Measurements from ENCODE around the gene EIF4B. TPM values are rescaled to one million over a fixed set of nuclear protein-coding genes. Genes with fewer than 3 reads are reported as not detected.

Gene EIF4B
- total and polyA plus RNA-seq, 2 of the 13 experiments (the other 11 are each of a cell fraction or from before 2014, with no cell fraction given), result 416 to 548 TPM

DNA sequence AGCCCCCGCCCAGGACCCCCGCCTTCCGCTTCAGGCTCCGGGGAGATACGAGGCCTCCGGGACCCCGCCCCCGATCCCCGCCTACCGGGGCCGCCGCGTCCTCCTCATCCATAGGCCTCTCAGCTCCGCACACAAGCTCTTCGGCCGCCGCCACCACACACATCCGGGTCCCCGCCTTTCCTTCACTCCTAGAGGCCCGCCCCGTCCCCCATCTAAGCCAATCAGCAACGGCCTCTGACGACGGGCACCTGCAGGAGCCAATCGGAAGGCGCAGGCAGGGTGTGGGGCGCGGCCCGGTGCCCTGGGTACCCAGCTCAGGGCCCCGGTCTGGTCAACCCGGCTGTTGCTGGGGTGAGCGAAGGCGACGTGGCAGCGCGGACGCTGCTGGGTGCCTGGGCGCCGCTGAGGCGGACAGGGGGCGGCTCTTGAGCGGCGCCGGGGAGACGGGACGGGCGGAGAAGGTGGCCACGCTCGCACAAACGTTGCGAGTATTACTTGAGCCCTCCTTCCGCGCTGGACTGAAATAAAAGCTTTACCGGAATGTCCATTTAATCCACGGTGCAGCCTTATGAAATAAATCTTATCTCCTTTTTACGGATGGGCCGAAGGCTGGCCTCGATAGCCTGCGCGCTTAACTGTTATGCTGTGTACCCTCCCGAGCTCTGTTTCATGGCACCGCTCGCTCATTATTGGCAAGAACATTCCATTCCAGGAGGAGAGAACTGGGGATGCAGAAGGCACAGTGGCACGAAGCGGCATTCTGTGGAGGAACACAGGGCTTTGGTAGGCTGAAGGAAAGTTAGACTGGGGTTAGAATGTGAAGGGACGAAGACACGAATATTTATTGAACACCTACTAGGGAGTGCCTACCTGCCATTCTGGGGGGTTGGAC is 73.2 kb downstream of the EIF4B start, which contains the start of gene SPRYD3 (continued):
- TF ChIP-seq ZNF446 (CRISPR knock-in tag; IDR thresholded peaks at IDR 0.05) (peak; percentile 70; the same call in 1 of the 2 replicates), SNAPC2 (CRISPR knock-in tag; IDR thresholded peaks at IDR 0.05) (peak; percentile 53; the same call in 1 of the 2 replicates), ZFYVE20 (CRISPR knock-in tag; IDR thresholded peaks at IDR 0.05; ENCODE audit: borderline replicate concordance, low read depth) (peak; percentile 43; the same call in 1 of the 2 replicates), PHF20 (CRISPR knock-in tag; IDR thresholded peaks at IDR 0.05) (peak; percentile 71), SIX4 (CRISPR knock-in tag; IDR thresholded peaks at IDR 0.05) (no peak), TOPORS (CRISPR knock-in tag; IDR thresholded peaks at IDR 0.05) (no peak), NFE2L2 (IDR thresholded peaks at IDR 0.05; ENCODE audit: low read length) (no peak), SCMH1 (CRISPR knock-in tag; IDR thresholded peaks at IDR 0.05; ENCODE audit: borderline replicate concordance) (no peak), FOXA1 (IDR thresholded peaks at IDR 0.05) (no peak), FOXA1 (CRISPR knock-in tag; IDR thresholded peaks at IDR 0.05) (peak; percentile 14; the same call in 1 of the 2 replicates), MIER3 (CRISPR knock-in tag; IDR thresholded peaks at IDR 0.05; ENCODE audit: borderline replicate concordance) (peak; percentile 55; the same call in 1 of the 2 replicates), THAP11 (CRISPR knock-in tag; IDR thresholded peaks at IDR 0.05) (peak; percentile 68), ZNF383 (CRISPR knock-in tag; IDR thresholded peaks at IDR 0.05; ENCODE audit: borderline replicate concordance) (no peak), YY1 (IDR thresholded peaks at IDR 0.05; ENCODE audit: insufficient read depth, insufficient replicate concordance, low read depth, low read length) (peak; percentile 56), ZNF558 (CRISPR knock-in tag; IDR thresholded peaks at IDR 0.05; ENCODE audit: borderline replicate concordance) (no peak), TGIF2 (CRISPR knock-in tag; IDR thresholded peaks at IDR 0.05) (no peak), ZNF503 (CRISPR knock-in tag; IDR thresholded peaks at IDR 0.05) (0 out of 2 replicates have a peak, but pooled peaks have one; percentile 21), TSC22D2 (CRISPR knock-in tag; IDR thresholded peaks at IDR 0.05; ENCODE audit: borderline replicate concordance) (0 out of 2 replicates have a peak, but pooled peaks have one; percentile 71), PAX8 (CRISPR knock-in tag; IDR thresholded peaks at IDR 0.05; ENCODE audit: borderline replicate concordance) (no peak), EEA1 (CRISPR knock-in tag; IDR thresholded peaks at IDR 0.05; ENCODE audit: borderline replicate concordance) (no peak), JARID2 (CRISPR knock-in tag; IDR thresholded peaks at IDR 0.05; ENCODE audit: insufficient replicate concordance) (peak; percentile 20), ZNF788 (CRISPR knock-in tag; IDR thresholded peaks at IDR 0.05; ENCODE audit: borderline replicate concordance) (no peak; the same call in 1 of the 2 replicates), CCAR2 (optimal IDR thresholded peaks at IDR 0.05; ENCODE audit: low read depth, low read length) (no peak), SETDB1 (CRISPR knock-in tag; IDR thresholded peaks at IDR 0.05; ENCODE audit: borderline replicate concordance) (no peak)
- TF ChIP-seq, protein P1, sequence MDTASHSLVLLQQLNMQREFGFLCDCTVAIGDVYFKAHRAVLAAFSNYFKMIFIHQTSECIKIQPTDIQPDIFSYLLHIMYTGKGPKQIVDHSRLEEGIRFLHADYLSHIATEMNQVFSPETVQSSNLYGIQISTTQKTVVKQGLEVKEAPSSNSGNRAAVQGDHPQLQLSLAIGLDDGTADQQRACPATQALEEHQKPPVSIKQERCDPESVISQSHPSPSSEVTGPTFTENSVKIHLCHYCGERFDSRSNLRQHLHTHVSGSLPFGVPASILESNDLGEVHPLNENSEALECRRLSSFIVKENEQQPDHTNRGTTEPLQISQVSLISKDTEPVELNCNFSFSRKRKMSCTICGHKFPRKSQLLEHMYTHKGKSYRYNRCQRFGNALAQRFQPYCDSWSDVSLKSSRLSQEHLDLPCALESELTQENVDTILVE (CRISPR knock-in tag; IDR thresholded peaks at IDR 0.05), result peak; percentile 95
- TF ChIP-seq, protein P2, sequence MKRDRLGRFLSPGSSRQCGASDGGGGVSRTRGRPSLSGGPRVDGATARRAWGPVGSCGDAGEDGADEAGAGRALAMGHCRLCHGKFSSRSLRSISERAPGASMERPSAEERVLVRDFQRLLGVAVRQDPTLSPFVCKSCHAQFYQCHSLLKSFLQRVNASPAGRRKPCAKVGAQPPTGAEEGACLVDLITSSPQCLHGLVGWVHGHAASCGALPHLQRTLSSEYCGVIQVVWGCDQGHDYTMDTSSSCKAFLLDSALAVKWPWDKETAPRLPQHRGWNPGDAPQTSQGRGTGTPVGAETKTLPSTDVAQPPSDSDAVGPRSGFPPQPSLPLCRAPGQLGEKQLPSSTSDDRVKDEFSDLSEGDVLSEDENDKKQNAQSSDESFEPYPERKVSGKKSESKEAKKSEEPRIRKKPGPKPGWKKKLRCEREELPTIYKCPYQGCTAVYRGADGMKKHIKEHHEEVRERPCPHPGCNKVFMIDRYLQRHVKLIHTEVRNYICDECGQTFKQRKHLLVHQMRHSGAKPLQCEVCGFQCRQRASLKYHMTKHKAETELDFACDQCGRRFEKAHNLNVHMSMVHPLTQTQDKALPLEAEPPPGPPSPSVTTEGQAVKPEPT (CRISPR knock-in tag; IDR thresholded peaks at IDR 0.05; ENCODE audit: low read depth), result no peak
